Bronchial epithelial cell (primary cell): ENCODE measurements around the gene PRKD2. TPM values are rescaled to one million over a fixed set of nuclear protein-coding genes. Genes with fewer than 3 reads are reported as not detected.

ENCODE experiments used
- DNase-seq: peaks from one replicate; pipeline ENCODE4 v3.0.0-alpha.2; 2010; ENCODE audit warnings: low read depth
- FAIRE-seq: peaks from 2 replicates; lab custom pipeline; 2011; peaks lifted over from hg19 to GRCh38; lab: Jason Lieb, UNC
- H3K27me3 ChIP-seq: 2 replicates; pipeline ENCODE4 v1.5.1; 2011; ENCODE audit warnings: low read length; ENCODE audit not compliant: control insufficient read depth, insufficient read depth
- H3K36me3 ChIP-seq: 2 replicates; pipeline ENCODE4 v1.5.1; 2011; ENCODE audit warnings: low read length; ENCODE audit not compliant: control insufficient read depth, insufficient read depth
- H3K4me3 ChIP-seq: 2 replicates; pipeline ENCODE4 v1.5.1; 2011; ENCODE audit warnings: mild to moderate bottlenecking, low read depth, low read length, control low read depth
- CTCF ChIP-seq: IDR thresholded peaks from 2 replicates; pipeline ENCODE4 v1.5.1; 2011; ENCODE audit warnings: mild to moderate bottlenecking, moderate library complexity, low read length, control low read depth, inconsistent platforms; ENCODE audit not compliant: insufficient read depth, severe bottlenecking
- total RNA-seq: library from RNA; depleted of rRNA; stranded (reverse); fragments of >200 nt; gene quantifications from 2 replicates; pipeline ENCODE4 v1.2.1, GENCODE V29; 2014

PRKD2 gene
- total RNA-seq, 1 donor from 2014 or later: 24.5 TPM

DNA sequence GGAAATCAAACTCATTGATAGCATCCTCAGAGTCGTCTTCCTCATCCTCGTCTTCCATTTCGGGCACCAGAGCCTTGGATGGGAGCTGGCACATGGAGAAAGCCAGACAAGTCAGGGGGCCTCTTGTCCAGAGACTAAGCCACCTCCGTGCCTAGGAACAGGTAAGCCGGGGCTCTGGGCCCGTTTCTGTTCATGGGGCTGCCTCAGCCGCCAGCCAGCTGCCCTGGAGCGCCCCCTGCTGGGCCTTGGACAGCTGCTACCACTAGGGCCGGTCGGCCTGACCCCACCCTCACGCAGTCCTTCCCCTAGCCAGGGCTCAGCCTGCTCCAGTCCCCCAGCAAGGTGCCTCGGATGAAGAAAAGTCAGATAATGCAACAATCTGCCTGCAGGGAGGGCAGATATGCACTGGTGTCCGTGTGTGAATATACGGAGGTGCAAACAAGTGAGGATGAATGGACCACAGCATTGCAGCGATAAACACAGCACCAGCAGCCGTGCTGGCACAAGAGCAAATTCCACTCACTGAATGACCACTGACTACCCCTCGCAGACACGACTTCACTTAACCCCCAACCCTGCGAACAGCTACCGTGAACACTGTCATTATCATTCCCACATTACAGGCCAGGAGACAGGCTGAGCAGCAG, 11.9 kb upstream of the PRKD2 start:
- Histone ChIP-seq H3K36me3 (peaks cover 69% of the 10 kb centered on the region), H3K4me3 (no peak overlapping the region), H3K27me3 (no peaks in the 10 kb centered on the region)
- peak; percentile 97 for TF ChIP-seq CTCF
- FAIRE-seq (peak; percentile 18), DNase-seq (peak; percentile 23)

GRCh38 chr19:46728208-46728607, 11.3 kb upstream of the PRKD2 start:
- TF ChIP-seq CTCF: no peak
- FAIRE-seq (no peak), DNase-seq (no peak)
- no peak overlapping the region for H3K4me3 ChIP-seq
- peaks cover 70% of the 10 kb centered on the region for H3K36me3 ChIP-seq
- no peaks in the 10 kb centered on the region for H3K27me3 ChIP-seq

DNA sequence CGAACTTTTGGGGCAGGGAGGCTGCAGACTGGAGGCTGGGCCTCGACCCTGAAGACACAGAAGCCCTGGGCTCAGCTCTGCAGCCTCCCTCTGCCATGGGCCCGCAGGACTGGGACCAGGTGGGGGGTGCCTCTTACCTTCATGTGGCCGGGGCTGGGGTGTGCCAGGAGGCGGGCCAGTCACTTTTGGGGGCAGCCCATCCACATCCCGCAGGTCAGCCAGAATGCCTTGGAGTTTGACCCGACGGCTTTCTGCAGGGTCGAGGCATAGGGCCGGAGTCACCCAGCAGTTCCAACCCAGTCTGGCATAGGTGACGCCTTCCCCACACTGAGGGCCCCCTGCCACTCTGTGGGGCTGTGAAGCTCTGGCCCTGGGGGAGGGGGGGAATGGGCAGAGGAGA, 10.8 kb upstream of the PRKD2 start:
- no peak for FAIRE-seq

GRCh38 chr19:46726971-46727501, 10.1 kb upstream of the PRKD2 start:
- FAIRE-seq (no peak), DNase-seq (no peak)
- TF ChIP-seq CTCF: no peak
- H3K4me3 ChIP-seq: no peak overlapping the region
- peaks cover 67% of the 10 kb centered on the region for H3K36me3 ChIP-seq
- no peaks in the 10 kb centered on the region for H3K27me3 ChIP-seq

More for the DNA sequence above, 10.8 kb upstream of the PRKD2 start:
- H3K4me3 ChIP-seq: no peak overlapping the region
- no peaks in the 10 kb centered on the region for H3K27me3 ChIP-seq
- DNase-seq: no peak
- no peak for TF ChIP-seq CTCF
- peaks cover 70% of the 10 kb centered on the region for H3K36me3 ChIP-seq

- Histone ChIP-seq H3K4me3 (no peak overlapping the region), H3K27me3 (no peaks in the 10 kb centered on the region), H3K36me3 (peaks cover 69% of the 10 kb centered on the region)
- DNase-seq (no peak), FAIRE-seq (no peak)
- no peak for TF ChIP-seq CTCF
Observed at GRCh38 chr19:46726551-46726950, 9.6 kb upstream of the PRKD2 start.
